Transverse colon (tissue), 4 donors: ENCODE results near the gene DISC1. TPM values are rescaled to one million over a fixed set of nuclear protein-coding genes. Genes with fewer than 3 reads are reported as not detected.

Experiments used
- DNase-seq: peaks from one replicate; pipeline ENCODE4 v3.0.0-alpha.2; 2019
- H3K27ac ChIP-seq, 4 donors: fragments of 200-600 bp; sonication (generic); 2 replicates each; pipeline ENCODE4 v1.5.1; 2016 to 2018; ENCODE audit warnings: inconsistent platforms in 4 of 4
- H3K27me3 ChIP-seq: fragments of 200-600 bp; sonication (generic); 2 replicates; pipeline ENCODE4 v1.5.1; 2017; ENCODE audit warnings: inconsistent platforms
- H3K36me3 ChIP-seq, 4 donors: fragments of 200-600 bp; sonication (generic); 2 replicates each; pipeline ENCODE4 v1.5.1; 2017 to 2019; ENCODE audit warnings: inconsistent platforms in 4 of 4
- H3K4me1 ChIP-seq, 4 donors: fragments of 200-600 bp; sonication (generic); 2 replicates each; pipeline ENCODE4 v1.5.1; 2017 to 2020; ENCODE audit warnings: inconsistent platforms in 4 of 4
- H3K4me3 ChIP-seq, 4 donors: fragments of 200-600 bp; sonication (generic); 1 replicate in 1 of 4; 2 replicates in 3 of 4; pipeline versions ENCODE4 v1.5.1 to v1.6.1; 2017 to 2019; ENCODE audit warnings: inconsistent platforms in 4 of 4
- H3K9me3 ChIP-seq, 2 donors: fragments of 200-600 bp; sonication (generic); 2 replicates each; pipeline ENCODE4 v1.5.1; 2017 to 2019; ENCODE audit warnings: inconsistent platforms in 2 of 2
- EP300 ChIP-seq: sonication (generic); formaldehyde crosslinking; IDR thresholded peaks from one replicate; pipeline ENCODE4 v1.6.1; 2017; ENCODE audit warnings: antibody characterized with exemption, low read depth
- POLR2A ChIP-seq: fragments of 450-650 bp; IDR thresholded peaks from one replicate; pipeline ENCODE4 v1.6.1; 2016; ENCODE audit warnings: antibody characterized with exemption, mild to moderate bottlenecking, moderate library complexity
- POLR2AphosphoS5 ChIP-seq, 3 donors: sonication (generic); formaldehyde crosslinking; IDR thresholded peaks; one replicate each; pipeline ENCODE4 v1.6.1; 2016; ENCODE audit warnings: antibody characterized with exemption in 3 of 3
- WGBS, 2 donors: methylation state at CpG; one replicate each; pipeline ENCODE4 v1.1.5; 2018; ENCODE audit warnings: low coverage in 1 of 2; 5-methylcytosine and 5-hydroxymethylcytosine counted together
- in situ Hi-C, 4 donors: fragments of 200-750 bp; cut with MboI; loops; one replicate each; pipeline versions ENCODE4 v1.15.0 to v1.15.1; 2017; ENCODE audit warnings: low sequenced_read_pairs in 3 of 4, low pct_ligation_motif_present in 1 of 4, low pct_unique_long_range_greater_than_20kb in 1 of 4
- intact Hi-C: fragments of 100-400 bp; cut with DNase I; formaldehyde crosslinking; loops from one replicate; pipeline ENCODE4 v1.15.1; 2023; ENCODE audit warnings: low total_unique reads
- total RNA-seq, 4 donors: library from RNA; depleted of rRNA; stranded (reverse); fragments of >200 nt; gene quantifications; one replicate each; pipeline ENCODE4 v1.1.0, GENCODE V29; 2016
- TF ChIP-seq, protein P1 (sequence below), 5 experiments: fragments of 200-600 bp in 3 of 5; fragments of 450-650 bp in 2 of 5; sonication (generic) in 3 of 5; IDR thresholded peaks; 1 replicate in 2 of 5; 2 replicates in 3 of 5; pipeline ENCODE4 v1.5.1; 2016 to 2017; ENCODE audit warnings: antibody characterized with exemption in 5 of 5, inconsistent platforms in 3 of 5, mild to moderate bottlenecking in 2 of 5, moderate library complexity in 1 of 5

The DISC1 gene
- total RNA-seq, 4 donors from 2014 or later, result 7.8 to 20.3 (median 11.5) TPM

DNA sequence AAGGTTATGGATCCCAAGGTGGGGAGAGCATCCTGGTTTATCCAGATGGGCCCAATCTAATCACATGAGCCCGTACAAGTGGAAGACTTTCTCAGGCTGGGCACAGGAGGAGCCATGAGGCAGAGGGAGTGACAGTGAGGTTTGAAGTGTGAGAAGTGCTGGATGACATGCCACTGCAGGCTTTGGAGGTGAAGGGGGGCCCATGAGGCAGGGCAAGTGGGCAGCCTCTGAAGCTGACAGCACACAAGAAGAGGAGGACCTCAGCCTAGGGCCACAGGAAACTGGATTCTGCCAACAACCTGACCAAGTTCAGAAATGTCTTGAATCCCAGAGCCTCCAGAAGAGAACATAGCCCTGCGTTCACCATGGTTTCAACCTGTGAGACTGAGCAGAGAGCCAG is 311.6 kb downstream of the DISC1 start:
- H3K27ac ChIP-seq, result no peak overlapping the region
- H3K4me1 ChIP-seq, result peaks cover 2 to 31% (median 9%) of the 10 kb centered on the region in 4 donors
- H3K9me3 ChIP-seq, result no peaks in the 10 kb centered on the region
- DNase-seq, result no peak
- no peak overlapping the region for H3K4me3 ChIP-seq
- WGBS, 2 donors, result 89 to 100% methylated on average over 1 to 2 of the region's 2 CpGs
- in situ Hi-C loops (no loop called here), intact Hi-C loops (no loop called here)
- no peaks in the 10 kb centered on the region for H3K27me3 ChIP-seq
- no peaks in the 10 kb centered on the region for H3K36me3 ChIP-seq
- TF ChIP-seq, protein P1, sequence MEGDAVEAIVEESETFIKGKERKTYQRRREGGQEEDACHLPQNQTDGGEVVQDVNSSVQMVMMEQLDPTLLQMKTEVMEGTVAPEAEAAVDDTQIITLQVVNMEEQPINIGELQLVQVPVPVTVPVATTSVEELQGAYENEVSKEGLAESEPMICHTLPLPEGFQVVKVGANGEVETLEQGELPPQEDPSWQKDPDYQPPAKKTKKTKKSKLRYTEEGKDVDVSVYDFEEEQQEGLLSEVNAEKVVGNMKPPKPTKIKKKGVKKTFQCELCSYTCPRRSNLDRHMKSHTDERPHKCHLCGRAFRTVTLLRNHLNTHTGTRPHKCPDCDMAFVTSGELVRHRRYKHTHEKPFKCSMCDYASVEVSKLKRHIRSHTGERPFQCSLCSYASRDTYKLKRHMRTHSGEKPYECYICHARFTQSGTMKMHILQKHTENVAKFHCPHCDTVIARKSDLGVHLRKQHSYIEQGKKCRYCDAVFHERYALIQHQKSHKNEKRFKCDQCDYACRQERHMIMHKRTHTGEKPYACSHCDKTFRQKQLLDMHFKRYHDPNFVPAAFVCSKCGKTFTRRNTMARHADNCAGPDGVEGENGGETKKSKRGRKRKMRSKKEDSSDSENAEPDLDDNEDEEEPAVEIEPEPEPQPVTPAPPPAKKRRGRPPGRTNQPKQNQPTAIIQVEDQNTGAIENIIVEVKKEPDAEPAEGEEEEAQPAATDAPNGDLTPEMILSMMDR (IDR thresholded peaks at IDR 0.05), result no peak
- TF ChIP-seq EP300 (no peak), POLR2AphosphoS5 (IDR thresholded peaks at IDR 0.05) (no peak), POLR2A (no peak)

DNA sequence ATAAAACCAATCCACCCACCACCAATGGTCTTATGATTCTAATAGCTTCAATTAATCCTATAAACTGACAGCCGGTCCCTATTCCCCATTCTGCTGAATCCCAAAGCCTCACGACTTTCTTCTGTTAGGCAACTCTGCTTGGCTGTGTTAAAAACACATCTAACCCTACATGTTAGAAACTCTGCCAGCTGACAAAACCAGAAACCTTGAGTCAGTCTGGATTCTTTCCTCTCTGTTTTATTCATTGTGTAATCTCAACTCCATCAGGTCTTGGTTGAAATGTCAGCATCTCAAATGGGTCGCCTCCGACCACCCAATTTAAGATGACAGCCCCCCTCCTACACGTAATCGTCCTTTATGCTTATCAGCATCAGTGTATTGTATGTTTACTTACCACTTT is 312.1 kb downstream of the DISC1 start:
- no peaks in the 10 kb centered on the region for H3K9me3 ChIP-seq
- in situ Hi-C loops, result no loop called here
- intact Hi-C loops, result no loop called here
- no peak for DNase-seq
- WGBS, 2 donors, result 90 to 93% methylated on average over 4 to 6 of the region's 6 CpGs
- H3K4me3 ChIP-seq, result no peak overlapping the region
- no peaks in the 10 kb centered on the region for H3K36me3 ChIP-seq
- peaks cover 2 to 31% (median 9%) of the 10 kb centered on the region in 4 donors for H3K4me1 ChIP-seq
- H3K27me3 ChIP-seq, result no peaks in the 10 kb centered on the region
- no peak overlapping the region for H3K27ac ChIP-seq
- TF ChIP-seq EP300, result no peak
- TF ChIP-seq POLR2A, result no peak
- TF ChIP-seq, protein P1 (IDR thresholded peaks at IDR 0.05), result no peak
- TF ChIP-seq POLR2AphosphoS5 (IDR thresholded peaks at IDR 0.05), result no peak

DNA sequence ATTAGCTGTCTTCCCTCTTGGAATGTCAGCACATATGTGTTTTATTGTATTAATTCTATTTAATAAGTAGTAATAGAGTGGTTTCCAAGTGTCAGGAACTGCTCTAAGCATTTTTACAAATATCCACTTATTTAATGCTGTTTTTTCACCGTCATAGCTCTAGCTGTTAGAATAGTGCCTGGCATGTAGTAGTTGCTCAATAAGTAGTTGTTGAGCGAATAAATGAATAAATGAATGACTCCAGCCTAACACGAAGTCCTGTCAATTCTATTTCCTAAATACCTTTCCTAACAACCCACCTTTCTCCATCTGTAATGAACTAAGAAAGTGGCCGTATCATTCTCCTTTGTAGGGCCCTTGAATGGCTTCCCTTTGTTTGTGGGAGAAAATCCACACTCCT is 312.5 kb downstream of the DISC1 start:
- no peak overlapping the region for H3K4me3 ChIP-seq
- DNase-seq, result no peak
- intact Hi-C loops, result no loop called here
- no peaks in the 10 kb centered on the region for H3K9me3 ChIP-seq
- H3K27ac ChIP-seq, result no peak overlapping the region
- no peaks in the 10 kb centered on the region for H3K36me3 ChIP-seq
- 83 to 91% methylated on average over 4 of the region's 4 CpGs for WGBS, 2 donors
- in situ Hi-C loops, result no loop called here
- H3K27me3 ChIP-seq, result no peaks in the 10 kb centered on the region
- H3K4me1 ChIP-seq, result peaks cover 2 to 31% (median 9%) of the 10 kb centered on the region in 4 donors
- no peak for TF ChIP-seq POLR2AphosphoS5 (IDR thresholded peaks at IDR 0.05)
- TF ChIP-seq, protein P1 (IDR thresholded peaks at IDR 0.05), result no peak
- TF ChIP-seq EP300, result no peak
- TF ChIP-seq POLR2A, result no peak

DNA sequence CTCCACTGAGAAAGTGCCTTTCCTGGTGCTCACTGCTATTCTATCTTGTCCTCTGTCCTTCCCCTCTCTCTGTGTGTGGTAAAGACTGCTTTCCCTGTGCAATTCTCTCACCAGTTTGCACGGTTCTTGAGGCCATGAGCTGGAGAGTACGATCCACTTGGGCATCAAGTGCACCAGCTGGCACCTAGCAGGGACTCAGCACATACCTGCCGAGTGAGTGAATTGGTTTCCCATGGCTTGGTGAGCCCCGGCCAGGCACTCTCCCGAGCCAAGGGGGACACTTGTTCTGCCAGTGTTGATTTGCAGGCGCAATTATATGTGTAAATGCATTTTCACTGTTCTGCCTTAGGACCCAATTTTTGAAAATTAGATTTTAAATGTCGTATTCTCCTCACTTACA is 313.5 kb downstream of the DISC1 start:
- Histone ChIP-seq H3K4me1 (peaks cover 0 to 21% (median 7%) of the 10 kb centered on the region in 4 donors), H3K9me3 (no peaks in the 10 kb centered on the region), H3K27me3 (no peaks in the 10 kb centered on the region), H3K4me3 (no peak overlapping the region), H3K36me3 (no peaks in the 10 kb centered on the region), H3K27ac (no peak overlapping the region)
- no peak for DNase-seq
- in situ Hi-C loops, result no loop called here
- intact Hi-C loops, result no loop called here
- TF ChIP-seq EP300 (no peak), POLR2A (no peak), POLR2AphosphoS5 (IDR thresholded peaks at IDR 0.05) (no peak)
- TF ChIP-seq, protein P1 (IDR thresholded peaks at IDR 0.05), result no peak
- 89% methylated on average over 7 of the region's 7 CpGs; no CpG with 5 or more reads in 1 of the 2 donors for WGBS, 2 donors
